HTERT RPE-1 (cell line): ENCODE data around the gene ZDHHC11B.

Source experiments
- in situ Hi-C: fragments of 300-500 bp; cut with MboI; formaldehyde crosslinking; loops from 4 replicates; pipeline ENCODE4 v1.14.3; 2020; ENCODE audit warnings: low sequenced_read_pairs

Gene ZDHHC11B

GRCh38 chr5:675111-675870 is 109.2 kb downstream of the ZDHHC11B start:
- in situ Hi-C loops: no loop called here

- in situ Hi-C loops: no loop called here
These were observed 109.9 kb downstream of the ZDHHC11B start for GRCh38 chr5:674630-675011.

GRCh38 chr5:673831-674629 is 110.5 kb downstream of the ZDHHC11B start:
- in situ Hi-C loops: no loop called here

GRCh38 chr5:673161-673830 is 111.2 kb downstream of the ZDHHC11B start:
- in situ Hi-C loops: no loop called here

GRCh38 chr5:672329-673160 is 112.0 kb downstream of the ZDHHC11B start:
- in situ Hi-C loops: no loop called here

GRCh38 chr5:671459-672328 is 112.8 kb downstream of the ZDHHC11B start:
- in situ Hi-C loops: no loop called here

GRCh38 chr5:670396-671270 is 113.9 kb downstream of the ZDHHC11B start:
- in situ Hi-C loops: no loop called here

DNA sequence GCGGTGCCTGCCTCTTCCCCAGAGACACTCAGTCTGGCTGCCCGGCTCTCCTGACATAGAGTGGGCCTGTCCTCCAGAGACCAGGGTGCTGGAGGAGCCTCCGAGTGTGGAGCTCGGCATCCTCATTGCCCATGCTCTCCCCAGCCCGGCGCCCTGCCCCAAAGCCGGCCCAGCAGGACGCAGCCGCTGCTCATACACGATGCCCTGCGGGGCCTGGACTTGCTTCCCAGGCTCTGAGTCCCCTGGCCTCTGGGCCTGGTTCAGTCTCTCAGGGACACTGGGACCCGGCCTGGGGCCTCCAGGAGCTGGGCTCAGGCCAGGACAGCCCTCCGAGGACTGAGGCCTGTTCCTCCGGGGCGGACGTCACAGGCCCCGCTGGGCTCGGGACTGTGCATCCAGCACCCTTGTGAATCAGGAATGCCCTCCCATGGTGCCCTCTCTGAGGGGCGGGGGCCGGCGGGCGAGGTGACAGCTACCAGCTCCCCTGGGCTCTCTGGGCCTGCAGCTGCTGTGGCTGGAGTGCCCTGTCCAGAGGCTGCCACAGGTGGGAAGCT is 114.6 kb downstream of the ZDHHC11B start:
- in situ Hi-C loops: no loop called here

DNA sequence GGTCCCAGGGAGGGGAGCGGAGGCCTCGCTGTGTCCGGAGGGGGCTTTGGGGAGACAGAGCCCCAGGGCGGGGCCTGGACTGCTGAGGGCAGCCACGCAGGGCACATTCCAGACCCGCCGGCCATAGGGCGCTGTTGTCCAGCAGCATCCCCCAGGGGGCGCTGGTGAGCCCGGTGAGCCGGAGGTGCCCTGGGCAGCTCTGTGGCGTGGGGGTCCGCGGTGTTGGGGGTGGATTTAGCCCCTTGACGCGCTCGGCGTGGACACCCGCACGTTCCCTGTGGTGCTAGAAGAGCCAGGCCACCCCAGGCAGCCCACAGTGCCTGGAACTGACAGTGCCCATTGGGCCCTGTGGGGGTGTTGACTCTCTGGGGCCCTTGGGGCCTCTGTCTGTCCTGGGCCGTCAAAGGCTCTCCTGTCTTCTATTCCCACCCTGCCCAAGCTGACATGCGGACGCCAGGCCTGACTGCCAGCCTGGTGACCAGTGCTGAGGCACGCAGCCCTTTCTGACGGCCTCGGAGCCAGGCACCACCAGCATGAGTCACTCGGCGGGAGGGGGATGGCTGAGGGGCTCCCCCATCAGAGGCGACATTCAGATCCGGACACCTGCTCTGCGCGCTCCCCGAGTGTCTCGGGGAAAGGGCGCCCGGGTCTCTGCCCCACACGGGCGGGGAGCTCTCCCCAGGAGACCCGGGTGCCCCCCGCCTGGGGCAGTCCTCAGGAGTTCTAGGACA is 115.3 kb downstream of the ZDHHC11B start:
- in situ Hi-C loops: no loop called here

- in situ Hi-C loops: no loop called here
These were observed 116.1 kb downstream of the ZDHHC11B start for GRCh38 chr5:668283-668995.

GRCh38 chr5:666816-667498 is 117.6 kb downstream of the ZDHHC11B start:
- in situ Hi-C loops: no loop called here

GRCh38 chr5:665956-666711 is 118.4 kb downstream of the ZDHHC11B start:
- in situ Hi-C loops: no loop called here

- in situ Hi-C loops: no loop called here
These were observed 119.0 kb downstream of the ZDHHC11B start for GRCh38 chr5:665541-665955.

DNA sequence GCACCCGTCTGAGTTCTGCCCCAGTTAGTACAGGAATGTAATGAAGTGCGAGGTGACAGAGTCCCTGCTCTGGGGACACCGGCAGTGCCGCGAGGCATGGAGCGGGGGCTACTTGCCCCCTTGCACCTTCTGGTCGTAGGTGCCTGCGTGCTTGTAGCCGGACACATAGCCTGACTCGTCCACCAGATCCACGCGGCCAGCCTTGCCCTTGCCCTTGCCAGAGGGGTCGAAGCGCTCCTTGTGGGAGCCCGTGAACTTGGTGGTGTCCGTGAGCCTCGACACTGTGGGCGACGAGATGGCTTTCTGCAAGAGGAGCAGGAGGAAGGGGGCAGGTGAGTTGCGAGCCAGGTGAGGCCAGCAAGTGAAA is 119.6 kb downstream of the ZDHHC11B start:
- in situ Hi-C loops: no loop called here

DNA sequence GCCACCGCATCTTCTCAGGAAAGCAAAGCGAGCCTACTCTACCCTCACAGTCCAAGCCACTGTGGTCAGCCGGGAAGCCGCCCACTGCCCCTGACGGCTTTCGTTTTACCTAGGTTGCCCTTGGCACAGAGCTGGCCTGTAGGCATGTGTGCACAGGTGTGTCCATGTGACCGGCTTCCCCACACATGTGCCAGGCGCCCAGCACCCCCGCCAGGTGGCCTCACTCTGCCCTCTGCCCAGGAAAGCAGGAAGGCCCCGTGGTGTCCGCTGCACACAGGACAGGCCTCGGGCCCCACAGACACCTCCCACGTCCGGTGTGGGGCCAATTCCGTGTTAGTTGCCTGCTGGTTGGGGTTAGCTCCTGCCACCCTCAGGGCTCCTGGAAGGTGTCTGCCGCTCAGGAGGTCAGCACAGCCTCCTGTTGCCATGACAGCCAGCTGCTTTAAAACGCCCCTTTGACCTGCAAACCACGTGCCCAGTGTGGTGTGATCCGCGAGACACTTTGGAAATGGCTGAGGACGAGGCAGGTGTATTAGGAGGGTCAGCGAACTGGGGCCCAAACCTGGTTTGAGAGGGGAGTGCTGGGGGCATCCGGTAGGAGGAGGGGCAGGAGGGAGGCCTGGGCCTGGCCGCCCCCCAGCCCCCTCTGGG is 120.1 kb downstream of the ZDHHC11B start:
- in situ Hi-C loops: no loop called here
